OCI-M1 (cell line): ENCODE measurements around the gene TIMM23B.
"Not testable (repeated sequence)": the region's sequence is repeated elsewhere in the genome, so short reads cannot be mapped to it uniquely, and the experiment has no call there.

Experiments used
- DNase-seq: peaks from one replicate; lab custom pipeline; 2025; lab: John Stamatoyannopoulos, UW

Gene TIMM23B

GRCh38 chr10:49977756-49978155 lies 35.9 kb downstream of the TIMM23B start:
- not testable (repeated sequence) for DNase-seq

GRCh38 chr10:49987207-49987606 lies 45.4 kb downstream of the TIMM23B start:
- DNase-seq = peak; percentile 6

GRCh38 chr10:49988376-49988775 lies 46.5 kb downstream of the TIMM23B start, which contains the start of gene AGAP6:
AGAP6 (plus strand) TSS chr10:49988406; CDS start chr10:49988716, 310 bp downstream.
- DNase-seq = not testable (repeated sequence)

GRCh38 chr10:49995321-49995720 lies 53.5 kb downstream of the TIMM23B start:
- DNase-seq = not testable (repeated sequence)

- DNase-seq = peak; percentile 32
Observed at GRCh38 chr10:50014024-50014423, 72.2 kb downstream of the TIMM23B start.

GRCh38 chr10:50015596-50016220 lies 73.9 kb downstream of the TIMM23B start:
- not testable (repeated sequence) for DNase-seq

- not testable (repeated sequence) for DNase-seq
Observed at GRCh38 chr10:50016926-50017325, 75.1 kb downstream of the TIMM23B start.

GRCh38 chr10:50017646-50018045 lies 75.8 kb downstream of the TIMM23B start:
- DNase-seq = not testable (repeated sequence)

GRCh38 chr10:50019279-50019678 lies 77.4 kb downstream of the TIMM23B start:
- not testable (repeated sequence) for DNase-seq

- not testable (repeated sequence) for DNase-seq
Observed at GRCh38 chr10:50020451-50021024, 78.7 kb downstream of the TIMM23B start.

GRCh38 chr10:50021646-50022045 lies 79.8 kb downstream of the TIMM23B start:
- DNase-seq = no peak
